MCF 10A (cell line): ENCODE data around the gene GAN. TPM values are rescaled to one million over a fixed set of nuclear protein-coding genes. Genes with fewer than 3 reads are reported as not detected.

Source experiments
- BruUV-seq: library from RNA; stranded (reverse); fragments of 400-500 nt; replicated peaks from 2 replicates; lab custom pipeline; 2021; lab: Mats Ljungman, UMichigan
- CTCF ChIA-PET: fragments of 300-600 bp; sonication (Branson Sonifier 250); formaldehyde crosslinking; extraction: SDS; loops from one replicate; lab custom pipeline; 2021; ENCODE audit warnings: antibody characterized with exemption, inconsistent platforms; lab: Yijun Ruan, JAX
- POLR2A ChIA-PET: fragments of 300-600, 350-650 bp; sonication (Branson Sonifier 250); formaldehyde crosslinking; extraction: SDS; loops from one replicate; lab custom pipeline; 2020; ENCODE audit warnings: antibody characterized with exemption, inconsistent platforms; lab: Yijun Ruan, JAX
- DNase-seq: peaks from one replicate; pipeline ENCODE4 v3.0.0-alpha.2; 2018; ENCODE audit not compliant: unreplicated experiment
- H3K27ac Mint-ChIP-seq: one replicate; pipeline ENCODE4 v1.8.0; 2022; ENCODE audit warnings: mild to moderate bottlenecking, low read depth, mixed read lengths; ENCODE audit not compliant: unreplicated experiment
- H3K27me3 Mint-ChIP-seq: one replicate; pipeline ENCODE4 v1.8.0; 2022; ENCODE audit warnings: mixed read lengths; ENCODE audit not compliant: insufficient read depth, unreplicated experiment
- H3K36me3 Mint-ChIP-seq: one replicate; pipeline ENCODE4 v1.8.0; 2022; ENCODE audit warnings: mild to moderate bottlenecking, moderate library complexity, mixed read lengths; ENCODE audit not compliant: insufficient read depth, unreplicated experiment
- H3K4me1 Mint-ChIP-seq: one replicate; pipeline ENCODE4 v1.8.0; 2022; ENCODE audit warnings: mixed read lengths; ENCODE audit not compliant: insufficient read depth, unreplicated experiment
- H3K4me3 Mint-ChIP-seq: one replicate; pipeline ENCODE4 v1.8.0; 2022; ENCODE audit warnings: mild to moderate bottlenecking, moderate library complexity, mixed read lengths; ENCODE audit not compliant: unreplicated experiment
- H3K9me3 Mint-ChIP-seq: one replicate; pipeline ENCODE4 v1.8.0; 2022; ENCODE audit warnings: mixed read lengths; ENCODE audit not compliant: unreplicated experiment
- CTCF ChIP-seq: fragments of 200-600 bp; IDR thresholded peaks from one replicate; pipeline ENCODE4 v1.8.0; 2022; ENCODE audit warnings: antibody characterized with exemption, mild to moderate bottlenecking; ENCODE audit not compliant: unreplicated experiment
- intact Hi-C: fragments of 100-400 bp; cut with micrococcal nuclease; formaldehyde crosslinking; loops from 2 replicates; pipeline ENCODE4 v1.14.1; 2022
- total RNA-seq: library from RNA; stranded (reverse); gene quantifications from 2 replicates; pipeline ENCODE4 v1.2.3, GENCODE V29; 2022

GAN gene
- total RNA-seq, 1 experiment from 2014 or later = 12.4 TPM

GRCh38 chr16:81296631-81297030 is 18.1 kb upstream of the GAN start:
- Mint-ChIP-seq H3K4me3 (no peak overlapping the region), H3K27ac (no peak overlapping the region), H3K9me3 (no peaks in the 10 kb centered on the region), H3K4me1 (peaks cover 22% of the 10 kb centered on the region), H3K27me3 (no peaks in the 10 kb centered on the region), H3K36me3 (no peaks in the 10 kb centered on the region)
- DNase-seq = no peak
- BruUV-seq = no TSS peak
- intact Hi-C loops = no loop called here
- CTCF ChIA-PET = no interaction called here
- TF ChIP-seq CTCF = no peak
- POLR2A ChIA-PET = interaction anchor here (1.5 kb wide), 1 partner anchor 18 kb away, joined by 5 read pairs; the partner anchor contains the start of gene GAN

GRCh38 chr16:81307770-81308169 is 7.0 kb upstream of the GAN start:
- POLR2A ChIA-PET = interaction anchor here (1.1 kb wide), 1 partner anchor 9 kb away, joined by 3 read pairs; no protein-coding TSS in a partner anchor
- H3K9me3 Mint-ChIP-seq = no peaks in the 10 kb centered on the region
- no peak for TF ChIP-seq CTCF
- no peak overlapping the region for H3K27ac Mint-ChIP-seq
- no peak for DNase-seq
- no peaks in the 10 kb centered on the region for H3K27me3 Mint-ChIP-seq
- H3K4me1 Mint-ChIP-seq = no peaks in the 10 kb centered on the region
- no TSS peak for BruUV-seq
- CTCF ChIA-PET = interaction anchor here (1.9 kb wide), 1 partner anchor 47 kb away, joined by 5 read pairs; no protein-coding TSS in a partner anchor
- H3K36me3 Mint-ChIP-seq = no peaks in the 10 kb centered on the region
- intact Hi-C loops = no loop called here
- no peak overlapping the region for H3K4me3 Mint-ChIP-seq

GRCh38 chr16:81310045-81310644 is 4.6 kb upstream of the GAN start:
- Mint-ChIP-seq H3K4me3 (no peak overlapping the region), H3K27me3 (no peaks in the 10 kb centered on the region), H3K27ac (no peak overlapping the region), H3K4me1 (peaks cover 15% of the 10 kb centered on the region), H3K36me3 (no peaks in the 10 kb centered on the region), H3K9me3 (no peaks in the 10 kb centered on the region)
- TF ChIP-seq CTCF = no peak
- CTCF ChIA-PET = interaction anchor here (0.9 to 2.4 kb wide), 5 partner anchors 9 to 94 kb away, joined by 3 to 9 read pairs (median 3); partner anchors contain the start of gene BCO1
- no peak for DNase-seq
- POLR2A ChIA-PET = interaction anchor here (0.7 to 1.7 kb wide), 4 partner anchors 10 to 47 kb away, joined by 3 to 5 read pairs (median 4); no protein-coding TSS in a partner anchor
- no TSS peak for BruUV-seq
- intact Hi-C loops = loop anchor here (10.0 kb wide), 1 partner anchor 275 kb away; the partner anchor contains the start of gene ATMIN

- no peaks in the 10 kb centered on the region for H3K9me3 Mint-ChIP-seq
- H3K27me3 Mint-ChIP-seq = no peaks in the 10 kb centered on the region
- no peak overlapping the region for H3K4me3 Mint-ChIP-seq
- intact Hi-C loops = loop anchor here (10.0 kb wide), 1 partner anchor 277 kb away; the partner anchor contains the start of gene ATMIN
- no peak for DNase-seq
- BruUV-seq = no TSS peak
- no peak overlapping the region for H3K27ac Mint-ChIP-seq
- peaks cover 15% of the 10 kb centered on the region for H3K4me1 Mint-ChIP-seq
- ChIA-PET POLR2A (interaction anchor here (1.7 kb wide), 1 partner anchor 8 kb away, joined by 5 read pairs; no protein-coding TSS in a partner anchor), CTCF (interaction anchor here (1.7 to 2.4 kb wide), 2 partner anchors 51 to 107 kb away, joined by 7 to 9 read pairs; no protein-coding TSS in a partner anchor)
- H3K36me3 Mint-ChIP-seq = no peaks in the 10 kb centered on the region
- TF ChIP-seq CTCF = no peak
Measured at GRCh38 chr16:81311762-81312161, 3.0 kb upstream of the GAN start.
